GM23248 (cell line): ENCODE measurements around the gene FAM221A.

Source experiments
- EZH2 ChIP-seq: fragments of 200-600 bp; sonication (generic); IDR thresholded peaks from 2 replicates; pipeline ENCODE4 v1.6.1; 2018; ENCODE audit warnings: antibody characterized with exemption, mild to moderate bottlenecking; ENCODE audit not compliant: insufficient read depth, poor library complexity, severe bottlenecking
- EZH2phosphoT487 ChIP-seq: fragments of 200-600 bp; sonication (generic); IDR thresholded peaks from 2 replicates; pipeline ENCODE4 v1.6.1; 2018; ENCODE audit warnings: antibody characterized with exemption, moderate library complexity, mild to moderate bottlenecking, low read depth; ENCODE audit not compliant: insufficient read depth

GRCh38 chr7:23655433-23655832 lies 24.6 kb upstream of the FAM221A start:
- TF ChIP-seq EZH2phosphoT487 (no peak), EZH2 (no peak)
